ENCODE measurements around the gene USP37.

USP37 gene

GRCh38 chr2:218402491-218402901 is 165.7 kb downstream of the USP37 start:
- TF ChIP-seq EZH2phosphoT487 (IDR thresholded peaks at IDR 0.05; ENCODE audit: borderline replicate concordance) (no peak), CTCF (conservative IDR thresholded peaks at IDR 0.05; ENCODE audit: low read length) (no peak)
- Histone ChIP-seq H4K20me1 (ENCODE audit: insufficient read depth, low read length, poor library complexity, severe bottlenecking) (peaks cover 26% of the 10 kb centered on the region), H3K4me1 (ENCODE audit: insufficient read depth, low read length, poor library complexity, severe bottlenecking) (peaks cover 45% of the 10 kb centered on the region), H2AFZ (ENCODE audit: low read length) (no peak overlapping the region), H3K9me3 (ENCODE audit: insufficient read depth, low read depth, low read length) (no peaks in the 10 kb centered on the region), H3K27me3 (ENCODE audit: insufficient read depth, low read length, poor library complexity, severe bottlenecking) (no peaks in the 10 kb centered on the region), H3K4me2 (ENCODE audit: low read depth, low read length, poor library complexity, severe bottlenecking) (peak overlapping the region; percentile 85), H3K9ac (ENCODE audit: low read depth, low read length, poor library complexity, severe bottlenecking) (no peak overlapping the region), H3K9me2 (replicated peaks; ENCODE audit: low read depth, low read length) (no peaks in the 10 kb centered on the region), H3K36me3 (ENCODE audit: insufficient read depth, low read length) (peaks cover 22% of the 10 kb centered on the region; the same call in 1 of the 2 replicates), H3K4me3 (ENCODE audit: low read length, poor library complexity, severe bottlenecking) (peak overlapping the region; percentile 84), H3K79me2 (ENCODE audit: insufficient read depth, low read length) (peaks cover 61% of the 10 kb centered on the region), H3F3A (ENCODE audit: low read depth) (0 out of 2 replicates have a peak, but pooled peaks cover 2% of the 10 kb centered on the region)

- H3K4me1 ChIP-seq (ENCODE audit: insufficient read depth, low read length, poor library complexity, severe bottlenecking), result peaks cover 46% of the 10 kb centered on the region
- 0 out of 2 replicates have a peak, but pooled peaks cover 2% of the 10 kb centered on the region for H3F3A ChIP-seq (ENCODE audit: low read depth)
- peak overlapping the region; percentile 85 for H3K4me2 ChIP-seq (ENCODE audit: low read depth, low read length, poor library complexity, severe bottlenecking)
- peak overlapping the region; percentile 95 for H3K9ac ChIP-seq (ENCODE audit: low read depth, low read length, poor library complexity, severe bottlenecking)
- no peaks in the 10 kb centered on the region for H3K27me3 ChIP-seq (ENCODE audit: insufficient read depth, low read length, poor library complexity, severe bottlenecking)
- H3K4me3 ChIP-seq (ENCODE audit: low read length, poor library complexity, severe bottlenecking), result peak overlapping the region; percentile 84
- no peaks in the 10 kb centered on the region for H3K9me3 ChIP-seq (ENCODE audit: insufficient read depth, low read depth, low read length)
- no peak overlapping the region for H2AFZ ChIP-seq (ENCODE audit: low read length)
- no peaks in the 10 kb centered on the region for H3K9me2 ChIP-seq (replicated peaks; ENCODE audit: low read depth, low read length)
- TF ChIP-seq EZH2phosphoT487 (IDR thresholded peaks at IDR 0.05; ENCODE audit: borderline replicate concordance), result no peak
- no peak for TF ChIP-seq CTCF (conservative IDR thresholded peaks at IDR 0.05; ENCODE audit: low read length)
- peaks cover 67% of the 10 kb centered on the region for H3K79me2 ChIP-seq (ENCODE audit: insufficient read depth, low read length)
- H3K36me3 ChIP-seq (ENCODE audit: insufficient read depth, low read length), result peaks cover 22% of the 10 kb centered on the region; the same call in 1 of the 2 replicates
- H4K20me1 ChIP-seq (ENCODE audit: insufficient read depth, low read length, poor library complexity, severe bottlenecking), result peaks cover 26% of the 10 kb centered on the region
Measured at GRCh38 chr2:218401890-218402289, 166.3 kb downstream of the USP37 start.

GRCh38 chr2:218400930-218401881 is 166.9 kb downstream of the USP37 start:
- Histone ChIP-seq H3K27me3 (ENCODE audit: insufficient read depth, low read length, poor library complexity, severe bottlenecking) (no peaks in the 10 kb centered on the region), H3K9me2 (replicated peaks; ENCODE audit: low read depth, low read length) (no peaks in the 10 kb centered on the region), H3K9me3 (ENCODE audit: insufficient read depth, low read depth, low read length) (no peaks in the 10 kb centered on the region), H3K4me2 (ENCODE audit: low read depth, low read length, poor library complexity, severe bottlenecking) (peak overlapping the region; percentile 85), H3F3A (ENCODE audit: low read depth) (0 out of 2 replicates have a peak, but pooled peaks cover 2% of the 10 kb centered on the region), H3K4me3 (ENCODE audit: low read length, poor library complexity, severe bottlenecking) (peak overlapping the region; percentile 84), H4K20me1 (ENCODE audit: insufficient read depth, low read length, poor library complexity, severe bottlenecking) (peaks cover 26% of the 10 kb centered on the region), H3K79me2 (ENCODE audit: insufficient read depth, low read length) (peaks cover 68% of the 10 kb centered on the region), H3K36me3 (ENCODE audit: insufficient read depth, low read length) (peaks cover 22% of the 10 kb centered on the region; the same call in 1 of the 2 replicates), H3K9ac (ENCODE audit: low read depth, low read length, poor library complexity, severe bottlenecking) (peak overlapping the region; percentile 95), H3K4me1 (ENCODE audit: insufficient read depth, low read length, poor library complexity, severe bottlenecking) (peaks cover 44% of the 10 kb centered on the region), H2AFZ (ENCODE audit: low read length) (no peak overlapping the region)
- no peak for TF ChIP-seq CTCF (conservative IDR thresholded peaks at IDR 0.05; ENCODE audit: low read length)
- TF ChIP-seq EZH2phosphoT487 (IDR thresholded peaks at IDR 0.05; ENCODE audit: borderline replicate concordance), result no peak

Data from Loucy (cell line).